ENCODE results near the gene SMYD3. TPM values are rescaled to one million over a fixed set of nuclear protein-coding genes. Genes with fewer than 3 reads are reported as not detected.
"Not testable (repeated sequence)": the region's sequence is repeated elsewhere in the genome, so short reads cannot be mapped to it uniquely, and the experiment has no call there.

SMYD3 gene
- total RNA-seq, 2 donors from 2014 or later = 16.7 to 18.2 TPM

DNA sequence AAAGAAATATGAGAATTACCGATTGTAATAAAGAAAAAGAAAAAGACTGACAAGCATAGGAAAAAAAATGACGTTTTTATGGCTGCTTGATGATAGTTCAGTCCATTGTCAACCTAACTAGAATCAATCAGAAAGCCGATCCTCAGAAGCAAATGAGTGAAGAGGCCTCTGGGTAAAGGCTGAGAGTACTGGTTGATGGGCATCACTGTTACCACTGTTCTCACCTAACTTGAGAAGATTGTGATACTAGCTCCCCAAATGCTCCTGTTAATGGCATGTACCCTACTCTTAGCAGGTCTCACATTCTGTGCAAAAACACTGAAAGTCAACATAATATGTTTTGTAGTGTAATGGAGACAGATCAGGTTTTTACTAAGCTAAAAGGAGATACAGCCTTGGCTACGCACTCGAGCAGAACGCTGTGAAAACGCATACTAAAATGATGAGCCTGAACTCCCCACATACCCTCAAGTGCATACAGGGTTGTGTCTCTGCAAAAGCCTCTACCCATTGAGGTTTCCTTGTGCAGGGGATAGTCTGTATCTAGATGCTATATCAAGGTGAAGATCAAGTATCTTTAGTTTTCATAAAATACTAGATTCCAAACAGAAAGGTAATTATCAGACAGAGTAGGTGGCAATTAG is 554.6 kb downstream of the SMYD3 start:
- intact Hi-C loops (cut with DNase I) = no loop called here
- no peak for DNase-seq (ENCODE audit: low spot score)

DNA sequence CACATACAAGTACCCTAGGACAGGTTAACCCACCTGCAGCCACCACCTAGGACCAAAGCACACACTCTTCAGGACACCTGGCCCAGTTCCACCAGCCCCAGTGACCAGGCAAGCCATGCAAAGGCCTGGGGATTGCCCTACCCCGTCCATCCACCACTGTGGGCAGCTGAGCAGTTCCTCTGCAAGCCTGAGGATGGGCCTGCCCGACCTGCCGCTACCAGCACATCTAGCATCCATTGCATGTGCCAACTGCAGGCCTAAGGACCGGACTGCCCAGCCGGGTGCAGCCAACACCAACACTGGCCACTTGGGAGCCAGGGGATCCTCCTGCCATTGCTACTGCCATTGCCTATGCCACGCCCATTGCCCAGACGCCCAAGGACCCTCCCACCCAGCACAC is 558.3 kb downstream of the SMYD3 start:
- no peak for DNase-seq (ENCODE audit: low spot score)
- intact Hi-C loops (cut with DNase I) = no loop called here

DNA sequence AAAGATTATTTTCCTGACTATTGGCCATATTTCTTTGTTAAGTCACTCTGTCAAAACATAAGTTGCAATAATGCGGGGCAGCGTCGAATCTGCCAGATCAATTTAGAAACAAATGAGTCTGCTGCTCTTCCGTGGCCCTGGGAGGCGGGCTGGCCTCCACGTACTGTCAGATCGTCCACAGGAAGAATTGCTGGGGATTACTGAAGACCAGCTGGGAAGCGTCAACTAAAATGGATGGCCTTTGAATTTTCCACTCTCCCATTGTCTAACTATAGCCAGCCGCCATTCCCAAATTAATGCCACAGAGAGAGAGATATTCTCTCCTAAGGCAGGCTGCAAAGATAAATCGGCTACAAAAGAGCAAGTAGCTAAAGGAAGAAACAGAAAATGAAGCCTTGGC is 560.2 kb downstream of the SMYD3 start:
- intact Hi-C loops (cut with DNase I) = no loop called here
- no peak for DNase-seq (ENCODE audit: low spot score)

DNA sequence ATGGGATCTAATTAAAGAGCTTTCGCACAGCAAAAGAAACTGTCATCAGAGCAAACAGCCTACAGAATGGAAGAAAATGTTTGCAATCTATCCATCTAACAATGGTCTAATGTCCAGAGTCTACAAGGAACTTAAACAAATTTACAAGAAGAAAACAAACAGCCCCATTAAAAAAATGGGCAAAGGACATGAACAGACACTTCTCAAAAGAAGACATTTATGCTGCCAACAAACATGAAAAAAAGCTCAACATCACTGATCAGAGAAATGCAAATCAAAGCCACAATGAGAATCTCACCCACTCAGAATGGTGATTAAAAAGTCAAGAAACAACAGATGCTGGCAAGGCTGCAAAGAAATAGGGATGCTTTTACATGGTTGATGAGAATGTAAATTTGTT is 561.9 kb downstream of the SMYD3 start:
- DNase-seq (ENCODE audit: low spot score); intact Hi-C loops (cut with DNase I): not testable (repeated sequence)

DNA sequence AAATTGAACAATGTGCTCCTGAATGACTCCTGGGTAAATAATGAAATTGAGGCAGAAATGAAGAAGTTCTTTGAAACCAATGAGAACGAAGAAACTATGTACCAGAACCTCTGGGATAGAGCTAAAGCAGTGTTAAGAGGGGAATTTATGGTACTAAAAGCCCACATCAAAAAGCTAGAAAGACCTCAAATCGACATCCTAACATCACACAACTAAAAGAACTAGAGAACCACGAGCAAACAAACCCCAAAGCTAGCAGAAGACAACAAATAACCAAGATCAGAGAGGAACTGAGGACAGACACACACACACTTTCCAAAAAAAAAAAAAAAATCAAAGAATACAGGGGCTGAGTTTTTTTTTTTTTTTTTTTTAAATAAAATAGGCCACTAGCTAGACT is 564.2 kb downstream of the SMYD3 start:
- intact Hi-C loops (cut with DNase I) = no loop called here

DNA sequence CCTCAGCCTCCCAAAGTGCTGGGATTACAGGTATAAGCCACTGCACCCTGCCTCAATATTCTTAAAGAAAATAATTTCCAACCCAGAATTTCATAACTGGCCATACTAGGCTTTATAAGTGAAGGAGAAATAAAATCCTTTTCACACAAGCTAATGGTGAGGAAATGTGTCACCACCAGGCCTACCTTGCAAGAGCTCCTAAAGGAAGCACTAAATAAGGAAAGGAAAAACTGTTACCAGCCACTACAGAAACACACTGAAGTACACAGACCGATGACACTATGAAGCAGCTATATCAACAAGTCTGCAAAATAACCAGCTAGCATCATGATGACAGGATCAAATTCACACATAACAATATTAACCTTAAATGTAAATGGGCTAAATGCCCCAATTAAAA is 565.3 kb downstream of the SMYD3 start:
- DNase-seq (ENCODE audit: low spot score); intact Hi-C loops (cut with DNase I): not testable (repeated sequence)

More for the DNA sequence above, 564.2 kb downstream of the SMYD3 start:
- no peak for DNase-seq (ENCODE audit: low spot score)

DNA sequence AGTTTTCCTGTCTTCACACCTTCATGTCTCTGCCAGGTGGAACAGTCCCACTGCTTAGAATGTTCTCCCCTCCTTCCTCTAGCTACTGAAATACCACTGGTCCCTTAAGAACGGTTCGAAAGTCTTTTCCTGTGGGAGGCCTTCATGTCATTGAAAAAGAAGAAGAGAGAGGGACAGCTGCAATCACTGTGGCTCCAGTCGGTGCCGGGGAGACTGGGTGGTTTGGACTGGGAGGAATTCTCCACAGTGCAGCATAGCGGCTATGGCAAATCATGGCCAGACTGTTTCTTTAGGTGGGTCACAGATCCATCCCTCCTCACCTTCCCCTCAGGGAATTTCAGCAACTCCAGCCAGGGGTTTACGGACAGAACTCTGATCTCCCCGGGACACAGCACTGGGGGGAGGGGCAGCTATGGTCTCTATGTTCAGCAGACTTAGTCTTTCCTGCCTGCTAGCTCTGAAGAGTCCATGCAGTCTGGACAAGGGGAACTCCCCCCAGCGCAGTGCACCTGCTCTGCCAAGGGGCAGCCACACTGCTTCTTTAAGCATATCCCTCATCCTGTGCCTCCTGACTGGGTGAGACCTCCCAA is 567.2 kb downstream of the SMYD3 start:
- intact Hi-C loops (cut with DNase I) = no loop called here

DNA sequence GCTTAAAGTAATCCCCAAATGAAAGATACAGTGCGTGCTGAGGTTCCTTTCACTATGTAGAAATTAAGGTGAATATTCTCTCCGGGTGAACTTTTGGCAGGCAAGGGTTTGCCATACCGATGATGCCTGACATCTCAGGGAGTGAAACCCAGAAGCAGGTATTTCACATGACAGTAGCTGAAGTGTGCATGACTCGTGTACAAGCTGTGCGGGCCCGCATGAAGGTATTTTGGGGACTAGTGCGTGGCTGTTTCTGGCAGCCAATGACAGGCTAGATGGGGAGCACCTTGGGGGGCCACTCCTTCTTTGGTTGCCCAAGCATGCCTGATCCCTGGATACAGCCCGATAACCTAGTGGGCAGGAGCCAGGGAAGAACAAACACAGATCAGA is 569.0 kb downstream of the SMYD3 start:
- intact Hi-C loops (cut with DNase I) = no loop called here
- DNase-seq (ENCODE audit: low spot score) = no peak

More for the DNA sequence above, 567.2 kb downstream of the SMYD3 start:
- no peak for DNase-seq (ENCODE audit: low spot score)

DNA sequence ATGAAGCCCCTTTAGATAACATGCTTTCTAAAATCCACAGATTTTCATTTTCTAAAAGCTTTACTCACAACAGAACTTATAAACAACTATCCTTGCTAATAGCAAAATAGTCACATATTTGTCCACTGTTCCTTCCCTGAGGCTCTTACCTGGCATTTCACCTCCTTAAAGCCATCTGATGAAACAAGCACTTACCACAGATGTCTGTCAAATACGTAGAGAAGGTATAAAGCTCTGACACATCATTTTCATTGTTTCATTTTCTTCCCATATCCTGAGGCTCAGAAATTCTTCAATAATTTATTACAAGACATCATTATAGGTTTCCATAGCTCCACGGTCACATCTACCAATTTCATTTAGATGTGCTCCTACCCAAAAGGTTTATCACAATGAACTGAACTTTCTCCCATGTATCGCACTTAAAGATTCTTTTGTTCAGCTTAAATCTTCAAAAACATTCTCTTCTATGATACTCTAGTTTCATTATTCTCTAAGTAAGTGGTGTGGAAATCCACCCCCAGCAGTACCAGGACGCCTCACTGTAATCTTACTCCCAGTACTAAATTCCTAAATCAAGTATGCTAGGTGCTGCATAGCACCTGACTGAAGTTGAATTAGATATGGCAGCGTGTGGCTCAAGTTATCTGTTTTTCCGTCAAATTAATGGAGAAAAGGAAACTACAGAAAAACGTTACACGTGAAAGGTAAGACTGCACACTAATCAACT is 569.6 kb downstream of the SMYD3 start:
- DNase-seq (ENCODE audit: low spot score) = no peak

DNA sequence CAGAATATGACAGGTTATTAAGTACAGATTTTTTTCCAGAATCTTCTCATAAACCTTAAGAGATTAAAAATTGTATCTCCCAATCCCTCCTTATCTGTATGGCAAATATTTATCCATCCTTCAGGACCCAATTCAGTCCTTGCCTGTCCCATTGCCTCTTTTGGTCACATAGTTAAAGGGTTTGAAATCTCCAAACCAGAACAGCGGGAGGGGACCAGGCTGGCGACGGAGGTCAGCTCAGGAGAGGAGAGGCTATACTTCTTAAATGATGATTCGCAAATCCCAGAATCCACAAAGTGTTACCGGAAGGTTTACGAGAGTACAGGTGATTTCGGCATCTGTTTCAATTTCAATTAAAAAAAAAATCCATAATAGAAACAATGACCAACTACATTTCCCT is 572.7 kb downstream of the SMYD3 start:
- no peak for DNase-seq (ENCODE audit: low spot score)
- intact Hi-C loops (cut with DNase I) = no loop called here

More for the DNA sequence above, 569.6 kb downstream of the SMYD3 start:
- intact Hi-C loops (cut with DNase I) = no loop called here

DNA sequence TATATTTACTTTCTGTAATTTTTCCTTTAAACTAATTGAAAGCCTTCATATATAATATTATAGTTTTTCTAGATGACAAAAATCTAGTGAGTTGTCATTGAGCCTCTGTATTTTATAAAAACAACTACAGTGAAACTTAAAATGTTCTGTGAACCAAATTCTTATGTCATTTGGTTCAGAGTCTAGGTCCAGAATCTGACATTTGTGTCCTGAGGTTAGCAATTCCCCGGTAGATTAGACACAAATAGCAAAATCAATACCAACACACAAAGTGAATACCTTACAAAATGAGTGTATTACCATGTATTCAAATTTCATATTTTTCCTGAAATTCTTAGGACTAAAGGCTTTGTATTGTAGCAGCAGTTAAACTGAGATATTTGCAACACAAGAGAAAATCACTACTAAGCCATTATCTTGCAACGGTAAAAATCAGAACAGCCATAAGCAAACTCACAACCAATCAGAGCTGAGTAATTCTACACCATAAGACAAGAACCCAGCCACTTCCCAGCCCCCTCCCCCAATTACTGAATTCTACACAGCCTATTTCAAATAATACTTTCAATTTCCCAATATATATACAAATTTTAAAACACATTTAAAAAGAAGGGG is 573.5 kb downstream of the SMYD3 start:
- intact Hi-C loops (cut with DNase I) = no loop called here
- no peak for DNase-seq (ENCODE audit: low spot score)

DNA sequence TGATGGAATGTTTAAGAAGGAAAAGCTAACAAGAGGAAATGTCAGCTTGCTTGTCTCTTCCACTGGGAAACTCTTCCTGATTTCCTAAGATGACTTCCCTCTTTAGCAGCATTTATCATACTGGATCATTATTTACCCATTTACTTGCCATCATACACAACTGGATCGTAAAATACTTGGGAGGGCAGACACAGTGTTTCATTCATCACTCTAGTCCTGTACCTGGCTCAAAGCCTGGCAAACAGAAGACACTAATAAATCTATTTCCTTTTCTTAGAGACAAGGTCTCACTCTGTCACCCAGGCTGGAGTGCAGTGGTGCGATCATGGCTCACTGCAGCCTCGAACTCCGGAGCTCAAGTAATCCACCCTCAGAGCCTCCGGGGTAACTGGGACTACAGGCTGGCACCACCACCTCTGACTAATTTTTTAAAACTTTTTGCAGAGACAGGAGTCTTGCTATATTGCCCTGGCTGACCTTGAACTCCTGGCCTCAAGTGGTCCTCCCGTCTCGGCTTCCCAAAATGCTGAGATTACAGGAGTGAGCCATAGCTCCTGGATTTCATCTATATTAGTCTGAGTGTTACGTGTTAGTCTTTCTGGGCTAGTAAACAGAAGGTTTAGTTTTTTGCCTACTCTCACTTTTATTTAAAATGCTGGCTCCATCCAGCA is 574.6 kb downstream of the SMYD3 start:
- no peak for DNase-seq (ENCODE audit: low spot score)
- intact Hi-C loops (cut with DNase I) = no loop called here

DNA sequence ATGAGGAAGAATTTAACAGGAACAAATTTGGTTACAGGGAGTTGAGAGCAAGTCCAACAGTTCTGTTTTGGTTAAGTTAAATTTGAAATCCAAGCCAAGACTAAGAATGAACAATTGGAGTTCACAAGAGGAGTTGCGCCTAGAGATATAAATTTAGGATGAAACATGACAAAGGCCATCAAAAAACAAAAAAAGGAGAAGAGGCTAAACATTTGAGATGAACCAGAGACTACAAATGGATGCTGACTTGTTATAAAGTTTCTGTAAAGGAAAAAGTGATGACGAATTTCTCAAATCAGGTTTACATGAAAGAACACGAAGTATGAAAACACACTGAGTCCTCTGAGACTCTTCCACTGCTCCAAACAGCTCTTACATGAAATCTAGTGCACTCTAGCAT is 575.6 kb downstream of the SMYD3 start:
- intact Hi-C loops (cut with DNase I) = no loop called here
- no peak for DNase-seq (ENCODE audit: low spot score)

DNA sequence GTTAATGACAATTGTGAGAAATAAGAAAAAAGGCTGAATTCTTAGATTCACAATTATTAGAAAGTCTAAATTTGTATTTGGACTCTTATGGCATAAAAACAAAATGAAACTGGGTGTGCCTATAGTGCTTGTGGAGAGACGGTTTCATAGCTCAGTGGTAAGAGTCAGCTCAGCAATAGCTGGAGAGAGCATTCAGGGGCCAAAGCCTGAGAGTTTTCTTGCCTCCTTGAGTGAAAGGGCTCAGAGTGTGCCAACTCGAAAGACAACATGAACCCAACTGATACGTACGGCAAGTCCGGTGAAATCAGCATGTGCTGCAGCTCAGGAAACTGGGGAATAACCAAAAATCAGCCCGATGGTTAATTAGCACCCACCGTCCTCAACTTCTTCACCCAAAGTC is 577.9 kb downstream of the SMYD3 start:
- DNase-seq (ENCODE audit: low spot score) = no peak
- intact Hi-C loops (cut with DNase I) = no loop called here

DNA sequence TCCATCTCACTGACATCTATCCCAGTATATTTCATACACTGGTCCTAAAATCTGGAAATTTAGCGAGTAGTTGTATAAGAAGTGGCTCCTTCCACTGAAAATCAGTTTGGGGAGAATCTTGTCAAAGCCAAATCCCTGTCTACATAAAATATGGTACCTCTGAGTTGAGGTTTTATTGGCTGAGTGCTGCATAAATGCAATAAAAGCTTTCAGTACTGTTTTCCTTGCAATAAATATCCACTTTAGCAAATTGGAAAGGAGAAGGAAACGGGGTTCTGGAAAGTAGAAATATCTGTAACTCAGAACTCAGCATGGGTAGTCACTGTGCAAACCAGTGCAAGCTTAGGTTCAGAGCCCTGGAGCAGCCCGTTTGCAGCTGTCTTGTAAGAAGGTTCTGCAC is 580.2 kb downstream of the SMYD3 start:
- intact Hi-C loops (cut with DNase I) = no loop called here
- DNase-seq (ENCODE audit: low spot score) = no peak

DNA sequence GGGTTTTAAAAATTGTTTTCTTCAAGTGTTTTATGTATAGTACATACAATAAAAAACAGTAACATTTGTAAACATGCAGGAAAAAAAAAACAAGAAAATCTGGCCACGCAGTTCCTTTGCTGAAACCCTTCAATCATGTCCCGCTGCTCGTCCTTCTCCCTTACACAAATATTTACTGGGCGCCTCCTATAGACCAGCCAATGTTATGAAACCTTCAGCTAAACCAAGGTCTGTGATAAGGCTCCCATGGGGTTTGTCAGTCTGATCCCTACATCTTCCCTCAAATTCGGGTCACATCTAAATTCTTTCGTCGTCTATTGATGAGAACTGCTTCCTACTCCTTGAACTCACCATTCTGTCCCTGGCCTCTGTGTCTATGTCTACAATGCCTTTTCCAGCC is 583.9 kb downstream of the SMYD3 start:
- intact Hi-C loops (cut with DNase I) = no loop called here

DNA sequence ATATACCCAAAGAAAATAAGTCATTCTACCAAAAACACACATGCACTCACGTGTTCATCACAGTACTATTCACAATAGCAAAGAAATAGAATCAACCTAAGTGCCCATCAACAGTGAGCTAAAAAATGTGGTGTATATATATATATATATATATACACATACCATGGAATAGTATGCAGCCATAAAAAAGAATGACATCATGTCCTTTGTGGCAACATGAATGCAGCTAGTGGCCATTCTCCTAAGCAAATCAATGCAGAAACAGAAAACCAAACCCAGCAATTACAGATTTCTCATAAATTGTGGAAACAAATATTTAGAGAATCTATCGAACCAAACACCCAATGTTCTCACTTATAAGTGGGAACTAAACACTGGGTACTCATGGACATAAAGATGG is 585.7 kb downstream of the SMYD3 start:
- intact Hi-C loops (cut with DNase I) = no loop called here

More for the DNA sequence above, 583.9 kb downstream of the SMYD3 start:
- DNase-seq (ENCODE audit: low spot score) = no peak

DNA sequence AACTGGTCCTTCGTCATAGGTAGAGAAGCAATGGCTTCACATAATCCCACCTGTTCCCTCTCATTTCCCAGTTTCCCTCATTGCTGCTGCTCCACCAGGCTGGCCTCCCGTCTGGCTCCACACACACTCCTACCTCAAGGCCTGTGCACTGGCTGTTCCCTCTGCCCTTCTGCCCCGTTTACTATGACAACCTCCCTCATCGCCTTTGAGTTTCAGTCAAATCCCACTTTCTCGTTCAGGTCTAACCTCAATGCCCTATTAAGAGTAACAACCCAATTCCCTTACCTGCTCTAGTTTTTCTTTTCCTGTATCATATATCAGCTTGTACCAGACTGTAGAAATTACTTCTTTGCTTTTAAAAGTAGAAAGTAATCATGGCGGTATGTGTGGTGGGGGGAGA is 589.7 kb downstream of the SMYD3 start:
- intact Hi-C loops (cut with DNase I) = no loop called here
- no peak for DNase-seq (ENCODE audit: low spot score)

More for the DNA sequence above, 585.7 kb downstream of the SMYD3 start:
- no peak for DNase-seq (ENCODE audit: low spot score)

DNA sequence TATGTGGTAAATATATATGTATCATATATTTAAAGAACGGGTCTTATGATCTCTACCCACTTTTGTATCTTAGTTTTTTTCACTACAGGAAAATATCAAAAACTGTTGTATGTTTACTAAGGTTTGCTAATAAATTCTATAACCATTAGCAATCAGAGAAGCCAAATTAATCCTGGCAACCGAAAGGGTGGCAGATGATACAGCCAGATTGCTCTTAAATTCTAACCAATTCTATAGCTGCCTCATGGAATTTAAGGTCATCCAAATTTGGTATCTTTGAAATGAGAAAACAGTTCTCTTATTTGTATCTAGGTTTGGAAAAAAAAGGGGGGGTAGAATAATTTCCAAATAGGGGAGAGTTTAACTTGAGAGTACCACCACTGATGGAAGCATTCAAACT is 591.2 kb downstream of the SMYD3 start:
- no peak for DNase-seq (ENCODE audit: low spot score)
- intact Hi-C loops (cut with DNase I) = no loop called here

DNA sequence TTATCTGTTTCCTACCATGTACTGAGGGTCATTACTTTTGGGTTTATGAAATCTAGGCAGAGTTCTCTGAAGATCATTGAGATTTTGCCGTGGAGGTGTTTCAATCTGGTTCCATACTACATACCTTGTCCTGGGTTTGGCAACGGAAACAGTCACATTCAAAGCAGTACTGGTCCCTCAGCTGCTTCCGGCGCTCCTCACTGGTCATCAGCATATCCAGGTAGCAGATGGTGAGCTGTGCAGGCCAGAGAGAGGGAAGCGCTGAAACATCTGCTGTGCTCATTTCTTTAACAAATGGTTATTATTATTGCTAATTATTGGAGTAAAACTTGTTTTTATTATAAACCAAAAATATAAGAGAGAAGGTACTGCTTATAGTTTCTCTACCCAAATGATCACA is 591.7 kb downstream of the SMYD3 start:
- intact Hi-C loops (cut with DNase I) = no loop called here
- no peak for DNase-seq (ENCODE audit: low spot score)
